Dedifferentiated amniotic fluid mesenchymal stem cell (primary cell): Measurements from ENCODE around the gene TUBB.

Experiments used
- DNase-seq: peaks from one replicate; pipeline ENCODE4 v3.0.0-alpha.2; 2016; ENCODE audit errors: extremely low spot score

Gene TUBB

DNA sequence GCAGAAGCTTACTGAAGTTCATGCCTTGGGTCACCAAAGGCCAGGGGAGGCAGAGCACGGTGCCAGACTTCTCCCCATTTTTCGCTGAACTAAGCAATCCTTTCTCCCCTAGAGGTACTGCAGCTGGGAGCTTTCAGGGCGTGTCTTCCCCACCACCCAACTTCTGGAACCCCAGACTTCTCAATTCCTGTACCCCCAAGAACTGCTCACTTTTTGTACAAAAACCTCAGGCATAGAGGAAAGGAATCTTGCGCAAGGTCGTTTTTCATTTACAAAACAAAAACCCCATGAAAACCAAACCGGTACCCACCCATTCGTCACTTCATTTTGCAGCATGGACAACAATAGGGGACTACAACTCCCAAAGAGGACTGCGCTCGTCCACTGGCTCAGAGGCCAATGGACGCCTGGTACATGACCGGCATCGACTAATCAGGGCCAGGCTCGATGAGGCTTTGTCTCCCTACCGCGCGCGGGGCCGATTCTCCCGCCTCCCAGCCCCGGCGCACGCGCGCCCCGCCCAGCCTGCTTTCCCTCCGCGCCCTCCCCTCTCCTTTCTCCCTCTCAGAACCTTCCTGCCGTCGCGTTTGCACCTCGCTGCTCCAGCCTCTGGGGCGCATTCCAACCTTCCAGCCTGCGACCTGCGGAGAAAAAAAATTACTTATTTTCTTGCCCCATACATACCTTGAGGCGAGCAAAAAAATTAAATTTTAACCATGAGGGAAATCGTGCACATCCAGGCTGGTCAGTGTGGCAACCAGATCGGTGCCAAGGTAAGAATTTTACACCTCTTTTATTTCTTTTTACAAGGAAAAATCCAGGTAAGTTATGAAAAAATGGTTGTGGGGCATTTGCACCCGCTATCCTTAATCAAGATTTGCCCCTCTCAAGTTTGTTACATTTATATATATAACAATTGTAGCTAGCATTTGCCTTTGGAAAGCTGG is at the start of gene TUBB:
TSS of gene TUBB (plus strand) at position 562 of the 947 bp plus-strand sequence. CDS start at position 717, 155 bp downstream.
- peak; percentile 97 for DNase-seq

DNA sequence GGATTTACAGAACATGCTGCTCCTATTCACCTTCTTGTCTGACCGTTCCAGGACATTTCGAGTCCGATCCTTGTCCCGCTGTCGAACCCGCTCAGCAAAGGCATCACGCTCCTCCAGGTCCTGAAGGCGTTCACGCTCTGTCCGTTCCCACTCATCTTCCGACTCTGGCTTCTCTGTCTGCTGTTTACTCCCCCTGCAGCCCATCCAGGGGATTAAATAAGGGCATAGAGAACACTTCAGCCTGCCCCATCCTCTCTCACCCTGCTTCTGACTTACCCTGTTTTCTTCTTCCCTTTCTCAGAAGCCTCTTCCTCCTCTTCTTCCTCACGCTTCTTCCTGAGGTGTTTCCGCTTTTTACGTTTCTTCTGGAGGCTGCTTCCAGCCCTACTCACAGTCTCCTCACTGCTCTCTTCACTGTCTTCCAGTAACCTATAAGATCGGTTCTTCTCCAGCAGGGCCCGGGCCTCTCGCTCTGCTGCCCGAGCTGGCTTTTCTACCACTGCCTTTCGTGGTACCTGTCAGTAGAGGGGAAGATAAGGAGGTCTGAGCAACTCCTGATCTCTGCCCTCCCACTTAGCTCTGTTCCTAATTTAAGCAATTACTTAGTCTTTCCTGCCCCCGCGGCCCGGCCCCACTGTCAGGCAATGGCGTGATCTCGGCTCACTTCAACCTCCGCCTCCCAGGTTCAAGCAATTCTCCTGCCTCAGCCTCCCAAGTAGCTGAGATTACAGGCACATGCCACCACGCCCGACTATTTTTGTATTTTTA is 49.2 kb upstream of the TUBB start:
- DNase-seq = no peak

DNA sequence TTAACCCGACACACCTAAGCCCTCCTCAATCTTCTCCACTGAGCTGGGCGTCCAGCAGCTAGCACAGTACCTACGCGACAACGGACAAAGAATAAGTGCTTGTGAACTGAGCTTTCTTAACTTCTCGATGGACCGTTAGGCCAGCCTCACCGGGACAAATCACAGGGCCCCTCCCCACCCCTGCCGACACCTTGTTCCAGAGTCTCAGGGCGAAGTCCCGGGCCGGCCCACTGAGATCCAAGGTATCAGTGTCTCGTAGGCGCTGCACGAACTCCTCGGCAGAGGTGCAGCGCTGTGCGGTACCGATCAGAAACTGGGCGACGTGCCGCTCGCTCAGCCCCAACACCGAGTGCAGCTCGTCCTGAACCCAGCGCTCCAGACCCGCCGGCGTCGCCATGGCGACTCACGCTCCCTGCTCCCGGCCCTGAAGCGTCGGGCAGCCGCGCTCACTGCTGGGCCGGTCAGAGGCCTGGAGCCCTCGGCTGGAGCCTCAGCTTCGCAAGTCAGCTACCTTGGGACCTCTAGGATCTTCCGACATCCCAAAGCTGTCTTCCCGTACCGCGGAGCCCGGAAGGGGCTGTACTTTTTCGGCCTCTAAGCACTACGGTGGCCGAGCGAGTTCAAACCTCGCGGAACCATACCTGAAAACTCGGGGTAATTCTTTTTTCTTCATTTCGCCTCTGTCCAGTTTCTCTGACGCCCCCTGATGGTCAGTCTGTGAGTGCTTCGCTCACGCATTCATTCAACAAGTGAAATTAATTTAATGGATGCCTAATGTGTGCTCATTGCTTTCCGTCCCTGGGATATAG is 47.5 kb upstream of the TUBB start, which contains the start of gene DHX16:
TSS of gene DHX16 (minus strand) at position 562 of the 809 bp plus-strand sequence. CDS start at position 397, 165 bp downstream.
- DNase-seq = peak; percentile 95

DNA sequence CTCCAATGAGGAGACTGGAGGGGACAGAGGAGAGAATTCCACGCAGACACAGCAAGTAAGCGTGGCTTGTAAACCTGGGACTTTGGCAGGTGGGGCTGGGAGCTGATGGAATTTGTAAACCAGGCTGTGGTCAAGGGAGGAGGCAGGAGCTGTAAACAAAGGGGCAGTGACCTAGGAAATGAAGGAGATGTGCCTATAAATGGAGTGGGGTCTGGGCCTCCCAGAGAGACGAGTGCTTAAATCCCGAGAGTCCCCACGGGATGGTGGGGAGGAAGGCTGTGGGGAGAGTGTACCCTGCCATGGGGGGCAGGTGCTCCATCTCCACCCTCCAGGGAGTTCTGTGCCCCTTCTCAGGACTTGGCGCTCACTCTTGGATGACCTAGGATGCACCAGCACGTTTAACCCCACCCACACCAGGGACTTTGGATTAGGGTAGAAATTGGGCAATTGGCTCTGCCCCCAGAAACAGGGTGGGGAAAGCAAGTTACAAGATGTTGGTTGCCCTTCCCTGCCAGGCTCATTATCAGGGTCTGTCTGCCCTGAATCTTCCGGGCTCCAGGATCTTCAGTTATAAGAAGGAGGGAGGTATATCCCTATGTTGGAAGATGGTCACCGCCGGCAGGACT is 43.4 kb upstream of the TUBB start:
- DNase-seq = no peak

DNA sequence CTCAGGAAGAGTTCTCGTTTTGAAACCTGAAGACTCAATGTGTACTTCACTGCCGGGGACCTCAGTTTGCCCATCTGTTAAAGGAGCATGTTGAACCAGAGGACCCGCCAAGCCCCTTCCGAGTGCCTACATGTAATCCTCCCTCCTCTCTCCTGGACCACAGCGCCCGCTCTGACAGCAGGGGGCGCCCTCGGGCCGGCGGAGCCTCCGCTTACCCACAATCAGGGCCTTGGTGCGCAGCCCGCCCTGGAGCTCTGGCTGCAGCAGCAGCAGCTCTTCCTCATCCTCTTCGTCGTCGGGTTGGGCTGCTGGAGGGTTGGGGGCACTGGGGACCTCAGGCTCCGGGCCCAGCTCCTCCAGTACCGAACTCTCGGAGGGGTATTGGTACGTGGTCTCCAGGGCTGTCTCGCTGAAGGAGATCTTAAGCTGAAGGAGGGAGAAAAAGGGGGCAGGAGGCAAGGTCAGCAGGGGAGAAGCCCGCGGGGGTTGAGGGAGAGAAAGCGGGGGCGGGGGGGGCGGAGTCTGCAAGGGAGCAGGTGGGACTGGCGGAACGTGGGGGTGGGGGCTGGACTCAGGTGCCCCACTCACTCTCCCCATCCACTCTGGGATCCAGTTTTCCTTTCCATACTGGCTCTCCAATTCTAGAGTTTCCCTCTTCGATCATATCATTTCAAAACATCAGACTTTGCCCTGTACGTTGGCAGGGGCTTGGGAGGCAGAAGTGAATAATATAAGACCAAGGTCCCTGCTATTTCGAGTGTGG is 41.0 kb upstream of the TUBB start:
- DNase-seq = peak; percentile 65

DNA sequence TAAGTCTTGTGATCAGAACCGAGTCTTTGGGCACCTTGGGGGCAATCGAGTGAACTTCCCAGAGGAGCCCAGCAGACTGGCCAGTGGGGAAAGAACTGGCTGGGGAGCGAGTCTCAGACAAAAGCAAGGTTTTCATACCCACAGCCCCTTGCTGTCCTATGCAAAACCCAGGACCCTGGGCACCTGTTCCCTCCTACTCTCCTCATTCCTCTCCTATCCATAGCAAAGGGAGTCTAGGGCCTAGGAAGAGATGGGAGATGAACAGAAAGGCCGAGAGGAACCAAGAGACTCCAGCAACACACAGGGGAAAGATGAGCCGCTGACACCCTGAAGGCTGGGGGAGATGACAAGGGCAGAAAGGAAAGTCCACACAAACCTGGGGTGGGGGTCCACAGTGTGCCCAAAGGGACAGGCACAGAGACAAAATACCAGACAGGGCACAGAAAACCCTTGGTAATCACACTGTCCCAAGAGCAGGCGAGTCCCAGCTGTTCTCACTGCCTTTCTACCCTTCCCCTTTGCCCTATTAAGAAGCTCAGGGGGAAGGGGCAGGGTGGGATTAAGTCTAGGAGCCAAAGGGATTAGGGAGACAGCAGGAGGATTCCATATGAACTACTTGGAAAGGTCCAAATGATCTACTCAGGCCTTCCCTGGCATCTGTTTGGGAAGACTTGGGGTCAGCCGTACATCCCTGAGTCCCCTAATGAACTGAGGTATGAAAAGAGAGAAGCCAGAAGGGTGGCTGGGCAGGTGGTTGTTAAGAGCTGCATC is 40.2 kb upstream of the TUBB start:
- no peak for DNase-seq

DNA sequence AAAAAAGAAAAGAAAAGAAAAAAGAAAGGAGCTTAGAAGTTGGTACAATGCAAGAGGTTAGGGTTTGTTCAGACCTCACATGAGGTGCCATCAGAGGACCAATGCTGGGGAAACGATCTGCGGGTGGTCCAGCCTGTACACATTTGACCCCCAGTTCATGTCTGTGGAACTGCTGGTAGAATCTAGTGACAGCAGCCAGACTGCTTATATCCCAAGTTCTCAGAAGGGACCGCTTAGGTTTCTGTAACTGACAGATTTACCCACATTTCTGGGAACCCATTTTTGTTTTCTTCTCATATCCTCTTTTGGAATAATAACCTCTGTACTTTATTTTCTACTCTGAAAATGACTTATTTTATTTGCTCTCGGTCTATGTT is 38.4 kb upstream of the TUBB start:
- no peak for DNase-seq

DNA sequence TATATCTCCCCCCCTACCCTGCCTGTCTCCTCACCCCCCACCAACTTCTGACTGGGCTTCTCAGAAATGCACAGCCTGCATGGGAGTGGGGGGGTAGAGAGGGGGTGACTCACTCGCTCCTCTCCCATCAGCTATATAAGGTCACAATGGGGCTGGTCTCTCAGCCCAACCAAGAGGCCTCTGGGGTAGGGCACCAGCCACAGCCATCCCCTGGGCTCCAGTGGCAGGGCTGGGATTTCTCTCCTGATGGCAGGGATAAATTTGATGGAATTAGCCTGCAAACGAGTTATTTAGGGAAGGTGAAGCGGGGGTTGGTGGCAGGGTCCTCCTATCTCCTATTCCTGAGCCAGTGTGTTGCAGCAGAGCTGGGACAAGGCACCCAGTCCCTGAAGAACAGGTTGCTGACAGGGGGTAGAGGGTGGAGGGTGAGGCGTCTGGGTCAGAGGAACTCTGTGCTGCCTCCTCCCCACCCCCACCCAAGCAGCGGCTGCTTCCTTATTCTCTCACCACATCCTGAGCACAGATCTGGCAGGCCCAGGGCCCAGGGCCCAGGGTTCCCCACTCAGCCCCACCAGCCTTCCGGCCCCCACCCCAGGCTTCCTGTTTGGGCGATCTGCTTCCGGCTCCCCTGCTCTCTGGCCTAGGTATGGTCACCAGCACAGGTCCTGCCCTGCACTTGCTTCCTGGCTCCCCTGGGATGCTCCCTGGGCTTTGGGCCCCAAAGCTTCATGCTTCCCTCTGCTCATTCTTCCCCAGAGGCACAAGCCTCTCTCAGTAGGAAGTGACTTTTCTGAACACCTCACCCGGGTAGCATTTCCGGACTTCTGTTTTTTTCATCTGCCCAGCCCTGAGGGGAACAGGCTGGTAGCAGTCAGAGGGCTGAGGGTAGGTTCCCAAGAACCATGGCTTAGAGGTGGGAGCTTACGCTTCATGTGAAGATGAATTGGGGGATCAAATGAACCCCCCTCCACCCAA is 37.7 kb upstream of the TUBB start:
- DNase-seq = peak; percentile 74

DNA sequence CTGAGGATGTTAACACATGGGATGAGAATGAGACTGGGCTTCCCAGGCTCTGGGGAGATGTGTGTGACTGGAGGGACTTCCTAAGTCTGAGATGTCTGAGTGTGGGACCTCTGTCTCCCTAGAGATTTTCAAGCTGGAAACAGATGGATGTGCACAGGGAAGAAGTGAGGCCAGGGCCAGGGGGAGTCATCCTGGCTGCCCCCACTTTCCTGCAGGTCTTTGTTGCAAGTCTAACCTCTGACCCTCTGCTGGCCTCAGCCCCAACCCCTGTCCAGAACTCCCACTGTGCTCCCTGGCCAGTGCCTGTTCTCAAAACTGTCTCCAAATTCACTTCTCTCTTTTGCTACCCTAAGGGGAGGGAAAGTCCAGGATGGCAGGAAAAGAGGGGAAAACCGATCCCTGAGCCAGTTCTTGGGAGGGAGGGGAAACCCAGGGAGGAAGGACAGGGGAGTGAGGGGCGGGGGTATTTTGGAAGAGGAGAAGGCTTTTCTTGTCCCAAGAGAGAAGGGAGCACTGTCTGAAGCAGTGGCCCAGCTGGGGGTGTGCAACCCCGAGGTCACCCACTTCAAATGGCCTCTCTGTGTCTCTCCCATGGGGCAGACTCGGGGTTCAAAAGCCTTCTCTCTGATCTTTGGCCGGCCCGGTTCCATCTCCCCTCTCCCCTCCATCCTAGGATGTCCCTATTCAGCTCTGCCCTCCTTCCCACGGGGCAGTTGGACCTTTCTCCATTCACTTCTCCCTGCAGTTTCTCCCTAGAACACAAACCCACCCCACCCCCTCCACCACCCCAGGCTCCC is 36.8 kb upstream of the TUBB start:
- DNase-seq = no peak

DNA sequence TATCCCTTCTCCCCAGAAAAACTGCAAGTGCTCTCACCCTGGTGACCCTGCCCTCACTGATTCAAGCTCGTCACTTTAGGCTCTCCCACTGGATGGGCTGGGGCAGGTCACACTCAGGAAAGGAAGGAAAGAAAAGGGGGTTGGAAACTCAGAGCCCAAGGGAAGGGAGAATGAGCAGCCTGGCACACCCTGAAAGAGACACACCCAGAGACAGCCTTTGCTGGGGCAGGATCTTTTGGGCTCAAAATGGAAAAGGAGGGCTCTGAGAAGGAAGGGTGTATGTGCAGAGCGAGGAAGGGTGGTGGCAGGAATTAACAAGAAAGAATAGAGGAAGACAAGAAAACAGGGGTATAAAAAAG is 36.2 kb upstream of the TUBB start:
- no peak for DNase-seq

DNA sequence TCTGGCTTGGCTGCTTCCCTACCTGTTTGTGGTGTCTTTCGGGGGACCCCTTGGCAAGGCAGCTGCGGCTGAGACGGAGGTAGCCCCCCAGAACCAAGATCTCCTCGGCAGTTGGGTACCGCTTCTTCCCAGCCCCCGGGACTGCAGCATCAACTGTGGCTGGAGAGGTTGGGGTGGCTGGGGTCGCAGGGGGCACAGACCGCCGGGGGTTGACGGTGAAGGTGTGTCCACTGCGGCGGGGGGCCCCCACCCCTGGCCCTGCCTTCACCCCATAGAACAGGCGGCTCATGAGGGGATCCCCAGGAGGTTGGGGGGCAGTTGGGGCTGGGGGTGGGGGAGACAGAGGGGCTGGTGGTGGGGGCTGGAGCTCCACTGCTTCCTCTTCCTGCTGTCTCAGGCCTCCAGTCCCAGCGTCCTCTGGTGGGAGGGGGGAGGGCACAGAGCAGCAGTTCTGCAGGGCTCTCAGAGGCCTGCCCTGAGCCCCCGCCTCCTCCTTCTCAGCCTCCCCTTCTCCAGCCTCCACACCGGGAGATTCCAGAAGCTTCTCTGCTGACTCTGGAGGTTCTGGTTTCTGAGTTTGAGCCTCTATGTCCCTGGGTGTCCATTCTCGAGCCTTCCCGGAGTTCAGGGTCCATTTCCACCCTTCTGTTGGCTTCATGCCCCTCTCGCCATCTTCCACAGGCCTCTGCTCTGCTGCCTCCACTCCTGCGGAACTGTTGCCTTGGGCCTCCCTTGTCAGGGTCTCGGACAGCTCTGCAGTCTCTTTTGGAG is 35.6 kb upstream of the TUBB start:
- DNase-seq = no peak

DNA sequence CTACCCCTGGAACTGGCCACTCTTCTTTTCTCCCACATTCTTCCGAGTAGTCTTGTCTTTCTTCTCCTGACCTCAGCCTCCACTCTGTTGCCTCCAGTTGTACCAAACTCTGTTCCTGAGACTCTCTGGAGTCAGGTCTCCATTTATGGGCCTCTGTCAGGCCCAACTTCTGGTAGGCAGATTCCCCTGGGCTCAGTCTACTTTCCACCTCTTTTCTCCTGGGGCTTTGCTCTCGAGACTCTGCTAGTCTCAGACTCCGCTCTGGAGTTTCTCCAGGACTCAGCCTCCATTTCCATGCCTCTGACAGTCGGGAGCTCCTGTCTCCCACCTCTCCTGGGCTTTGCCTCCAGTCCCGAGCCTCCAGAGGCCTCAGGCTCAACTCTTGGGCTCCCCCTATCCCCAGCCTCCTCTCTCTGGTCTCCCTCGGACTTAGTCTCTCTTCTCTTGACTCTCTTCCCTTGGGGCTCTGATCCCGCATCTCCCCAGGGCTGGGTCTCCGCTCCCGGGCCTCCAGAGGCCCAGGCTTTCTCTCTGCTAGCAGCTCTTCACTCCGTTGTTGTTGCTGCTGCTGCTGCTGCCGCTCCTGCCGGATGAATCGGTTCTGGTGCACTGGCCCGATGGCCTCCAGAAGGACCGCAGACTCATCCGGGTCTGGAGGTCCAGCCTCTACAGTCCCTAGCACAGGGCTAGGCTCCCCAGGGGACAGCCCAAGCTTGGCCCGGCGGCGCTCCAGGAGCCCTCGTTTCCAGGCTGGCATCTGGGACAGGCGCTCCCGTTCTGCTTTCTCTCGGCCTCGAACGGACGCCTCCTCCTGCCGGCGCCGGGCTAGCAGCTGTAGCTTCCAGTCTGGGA is 34.8 kb upstream of the TUBB start:
- DNase-seq = no peak

DNA sequence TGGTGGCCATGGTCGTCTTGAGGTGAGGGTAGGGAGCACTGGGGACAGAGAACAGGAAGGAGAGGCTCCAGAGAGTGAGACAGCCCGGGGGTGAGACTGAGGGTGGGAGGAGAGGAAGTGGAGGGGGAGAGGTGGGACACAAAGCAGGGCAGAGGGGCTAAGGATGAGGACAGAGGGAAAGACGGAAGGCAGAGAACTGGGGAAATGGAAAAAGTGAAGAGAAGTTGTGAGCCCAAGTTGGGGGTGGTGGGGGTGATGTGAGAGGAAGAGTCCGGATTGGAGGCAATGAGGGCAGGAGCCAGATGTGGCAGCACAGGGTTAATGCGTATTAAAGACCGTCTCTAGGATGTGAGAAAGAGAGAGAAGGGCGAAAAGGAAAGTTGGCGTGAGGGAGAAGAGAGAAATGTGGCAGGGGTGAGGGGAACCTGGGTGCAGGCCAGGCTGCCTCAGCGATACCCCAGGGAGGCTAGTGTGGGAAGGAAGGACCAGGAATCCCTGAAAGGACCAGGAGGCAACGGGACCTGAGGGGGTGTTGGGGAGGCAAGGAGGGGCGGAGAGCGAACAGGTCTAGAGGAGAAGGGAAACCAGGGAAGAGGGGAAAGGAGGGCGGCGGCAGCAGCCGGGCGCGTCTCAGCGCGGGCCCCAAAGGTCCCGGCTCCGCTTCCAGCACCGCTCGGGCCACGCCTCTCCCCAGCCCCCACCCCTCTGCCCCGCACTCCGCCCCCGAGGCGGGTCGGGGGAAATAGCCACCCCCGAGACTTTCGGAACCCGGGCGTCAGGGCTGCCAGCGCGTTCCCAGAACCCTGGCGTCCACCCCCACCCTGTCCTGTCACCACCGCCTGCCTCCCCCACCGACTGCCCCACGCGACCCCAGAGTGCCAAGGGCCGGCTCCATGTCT is 33.9 kb upstream of the TUBB start, which contains the start of gene PPP1R18:
TSS of gene PPP1R18 (minus strand) at position 637 of the 899 bp plus-strand sequence. CDS start at position 10, 627 bp downstream.
- no peak for DNase-seq

DNA sequence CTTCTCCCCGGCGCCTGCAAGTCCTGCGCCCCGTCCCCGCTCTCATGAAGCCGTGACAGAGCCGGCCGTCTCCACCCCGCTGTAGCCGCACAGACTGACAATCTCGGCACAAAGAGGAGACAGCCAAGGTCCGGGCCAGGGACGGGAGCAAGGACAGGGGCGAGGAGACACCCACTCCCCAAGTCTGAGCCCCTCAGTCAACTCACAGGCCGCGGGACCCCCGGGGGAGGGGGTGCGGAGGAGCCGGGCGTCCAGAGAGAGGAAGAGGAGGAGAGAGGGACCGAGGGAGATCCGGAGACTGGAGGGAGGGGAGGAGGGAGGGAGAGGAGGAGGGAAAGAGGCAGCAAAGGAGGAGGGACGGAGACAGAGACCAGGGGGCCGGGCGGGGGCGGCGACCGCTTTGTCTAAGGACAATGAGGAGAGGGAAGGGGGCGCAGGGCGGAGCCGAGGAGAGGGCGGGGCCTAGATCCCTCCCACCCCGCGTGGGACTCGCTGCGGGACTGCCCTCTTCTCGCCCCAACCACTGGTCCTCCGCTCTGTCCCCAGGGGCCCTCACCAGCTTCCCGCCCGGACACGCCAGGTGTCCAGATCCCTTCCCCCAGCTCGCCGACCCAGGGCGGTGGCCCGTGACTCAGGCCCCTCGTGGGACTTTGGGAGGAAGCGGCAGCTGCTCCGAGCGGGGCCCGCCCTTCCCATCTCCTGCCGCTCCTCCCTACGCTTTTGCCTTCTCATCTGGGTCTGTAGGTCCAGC is 33.1 kb upstream of the TUBB start:
- DNase-seq = peak; percentile 92
